GM18861 (cell line): ENCODE measurements around the gene FBXL5.
A peak's percentile ranks its signal among the peaks of the same experiment; 100 is the strongest.

Experiments used
- ATAC-seq: cut with Tn5 transposase; IDR thresholded peaks from one replicate; pipeline ENCODE4 v1.9.1; 2021; ENCODE audit not compliant: unreplicated experiment

FBXL5 gene

GRCh38 chr4:15655223-15656037, at the start of gene FBXL5:
TSS of gene FBXL5 (minus strand) at chr4:15655357. CDS start at chr4:15655287, 70 bp downstream.
- peak; percentile 63 for ATAC-seq

- ATAC-seq, result no peak
Measured at GRCh38 chr4:15704129-15704528, 49.0 kb upstream of the FBXL5 start.

DNA sequence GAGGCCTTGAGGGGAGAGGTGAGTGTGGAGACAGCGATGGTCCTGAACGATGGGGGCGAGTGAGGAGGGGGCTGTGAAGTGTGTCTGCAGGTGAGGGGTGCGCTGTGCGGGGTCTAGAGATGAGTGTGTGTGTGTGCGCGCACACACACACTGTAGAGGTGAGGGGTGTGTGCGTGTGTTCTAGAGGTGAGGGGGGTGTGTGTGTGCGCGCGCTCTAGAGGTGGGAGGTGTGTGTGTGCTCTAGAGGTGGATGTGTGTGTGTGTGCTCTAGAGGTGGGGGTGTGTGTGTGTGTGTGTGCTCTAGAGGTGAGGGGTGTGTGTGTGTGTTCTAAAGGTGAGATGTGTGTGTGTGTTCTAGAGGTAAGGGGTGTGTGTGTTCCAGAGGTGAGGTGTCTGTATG, 48.3 kb upstream of the FBXL5 start:
- ATAC-seq, result no peak

DNA sequence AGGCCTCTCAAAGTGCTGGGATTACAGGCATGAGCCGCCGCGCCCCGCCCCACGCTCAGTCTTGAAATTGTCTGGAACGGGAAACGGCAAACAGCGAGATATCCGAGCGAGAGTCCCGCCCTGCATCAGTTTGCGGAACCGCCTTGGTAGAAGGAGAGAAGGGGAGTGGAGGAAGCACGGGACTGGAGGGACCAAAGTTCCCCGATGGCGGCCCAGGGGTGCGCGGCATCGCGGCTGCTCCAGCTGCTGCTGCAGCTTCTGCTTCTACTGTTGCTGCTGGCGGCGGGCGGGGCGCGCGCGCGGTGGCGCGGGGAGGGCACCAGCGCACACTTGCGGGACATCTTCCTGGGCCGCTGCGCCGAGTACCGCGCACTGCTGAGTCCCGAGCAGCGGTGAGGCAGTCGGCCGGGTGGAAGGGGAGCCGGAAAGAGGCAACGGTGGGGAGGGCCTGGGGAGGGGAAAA, 47.8 kb upstream of the FBXL5 start, which contains the start of gene BST1:
BST1 (plus strand) TSS at position 125 of the 463 bp plus-strand sequence; CDS start at position 205, 80 bp downstream.
- no peak for ATAC-seq

DNA sequence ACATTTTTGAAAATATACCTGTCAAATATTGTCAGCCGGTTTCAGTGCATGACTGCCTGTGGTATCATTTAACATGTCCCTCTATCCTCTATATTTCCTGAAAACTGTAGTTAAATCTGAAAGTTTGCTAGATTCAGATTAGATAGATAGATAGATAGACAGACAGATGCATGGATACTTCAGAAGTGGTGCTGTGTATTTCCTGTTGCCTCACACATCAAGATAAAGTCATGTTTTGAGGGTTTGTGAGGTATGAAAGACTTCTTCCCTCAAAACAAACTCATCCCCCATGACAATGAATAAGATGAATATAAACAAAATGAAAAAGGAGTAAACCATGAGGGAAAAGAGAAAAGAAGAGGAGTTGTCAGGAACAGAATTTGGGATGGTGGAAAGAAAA, 41.7 kb upstream of the FBXL5 start:
- no peak for ATAC-seq

GRCh38 chr4:15695729-15696128, 40.6 kb upstream of the FBXL5 start:
- ATAC-seq, result no peak

- no peak for ATAC-seq
Measured at GRCh38 chr4:15695240-15695699, 40.1 kb upstream of the FBXL5 start.

DNA sequence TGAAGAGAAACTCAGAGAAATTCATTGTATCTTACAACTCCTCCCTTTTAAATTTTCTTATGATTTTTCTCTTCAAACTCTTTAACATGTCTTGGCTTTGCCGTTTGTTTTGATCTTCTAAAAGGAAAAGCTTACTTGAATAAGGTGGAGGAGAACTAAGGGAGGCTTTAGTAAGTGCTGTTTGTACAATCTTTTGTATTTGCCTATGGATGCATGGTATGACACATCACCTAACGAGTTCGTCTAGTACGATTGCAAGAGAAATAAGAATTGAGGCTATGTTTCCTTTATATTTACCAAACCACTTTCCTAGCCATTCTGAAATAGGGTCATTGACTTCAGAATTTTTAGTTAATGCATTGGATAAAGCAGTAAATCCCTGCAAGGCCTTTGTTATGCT, 39.3 kb upstream of the FBXL5 start:
- ATAC-seq, result no peak

- ATAC-seq, result no peak
Measured at GRCh38 chr4:15692602-15693001, 37.4 kb upstream of the FBXL5 start.

GRCh38 chr4:15691346-15692135, 36.4 kb upstream of the FBXL5 start:
- ATAC-seq, result no peak

- no peak for ATAC-seq
Measured at GRCh38 chr4:15690020-15690809, 35.1 kb upstream of the FBXL5 start.

GRCh38 chr4:15689540-15689939, 34.4 kb upstream of the FBXL5 start:
- ATAC-seq, result no peak

DNA sequence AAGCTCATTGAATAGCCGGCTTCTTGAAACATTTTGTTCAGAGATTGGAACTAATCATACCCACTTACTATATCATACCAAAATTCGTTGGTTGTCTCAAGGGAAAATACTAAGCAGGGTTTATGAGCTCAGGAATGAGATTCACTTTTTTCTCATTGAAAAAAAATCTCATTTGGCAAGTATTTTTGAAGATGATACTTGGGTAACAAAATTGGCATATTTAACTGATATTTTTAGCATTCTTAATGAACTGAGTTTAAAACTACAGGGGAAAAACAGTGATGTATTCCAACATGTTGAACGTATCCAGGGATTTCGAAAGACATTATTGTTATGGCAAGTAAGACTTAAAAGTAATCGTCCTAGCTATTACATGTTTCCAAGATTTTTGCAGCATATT, 32.9 kb upstream of the FBXL5 start:
- ATAC-seq, result no peak

DNA sequence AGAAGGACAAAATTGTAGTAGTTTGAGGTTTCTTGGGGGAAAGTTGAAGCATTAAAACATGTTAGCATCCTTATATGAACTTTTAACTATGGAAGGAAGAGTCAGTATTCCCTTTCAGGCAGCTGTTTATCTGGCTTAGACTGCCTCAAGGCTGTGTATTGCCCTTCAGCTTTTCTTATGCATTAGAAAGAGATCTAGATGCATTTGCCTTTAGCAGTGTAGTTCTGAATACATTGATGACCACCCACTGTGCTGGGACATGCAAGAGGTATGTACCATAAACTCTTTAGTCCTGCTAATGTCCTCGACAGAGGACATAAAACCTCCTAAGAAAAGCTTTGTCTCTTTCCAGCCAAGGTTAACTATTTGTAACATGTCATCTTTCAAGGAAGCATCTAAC, 29.3 kb upstream of the FBXL5 start:
- ATAC-seq, result no peak

- ATAC-seq, result no peak
Measured at GRCh38 chr4:15683143-15683495, 28.0 kb upstream of the FBXL5 start.

DNA sequence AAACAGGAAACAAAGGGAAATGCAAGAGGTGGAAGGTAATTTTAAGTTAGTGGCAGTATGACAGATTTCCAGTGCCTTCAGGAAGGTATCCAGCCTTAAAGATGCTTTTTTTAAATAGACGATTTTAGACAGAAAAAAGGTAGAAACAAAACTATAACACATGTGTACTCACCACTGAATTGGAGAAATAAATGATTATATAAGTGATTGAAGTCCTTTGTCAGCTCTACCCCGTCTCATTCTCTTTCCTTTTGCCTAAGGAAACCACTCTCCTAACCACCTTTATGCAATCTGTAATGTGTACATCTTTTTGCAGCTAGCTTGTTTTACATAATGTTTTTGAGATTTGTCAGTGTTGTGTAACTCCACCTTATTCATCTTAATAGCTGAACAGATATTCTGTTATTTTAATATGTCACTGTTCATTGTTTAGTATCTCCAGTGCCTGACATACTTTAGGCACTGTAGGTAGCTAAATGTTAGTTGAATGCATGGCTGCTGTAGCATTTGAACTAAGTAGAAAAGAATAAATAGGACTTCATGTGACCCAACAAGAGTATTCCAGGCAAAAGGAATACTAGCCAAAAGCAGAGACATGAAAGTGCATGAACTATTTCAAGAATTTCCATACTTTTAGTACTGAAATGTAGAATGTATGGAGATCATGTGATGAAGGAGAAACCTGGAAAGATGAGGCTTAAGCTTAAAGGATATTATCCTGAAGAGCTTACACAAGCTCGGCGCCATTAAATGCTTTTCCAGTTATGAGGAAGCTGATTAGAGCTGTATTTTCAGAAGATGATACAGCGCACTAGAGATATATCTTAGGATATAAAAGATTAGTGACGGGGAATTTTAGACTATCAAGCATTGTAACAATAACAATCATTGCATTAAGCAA, 27.3 kb upstream of the FBXL5 start:
- ATAC-seq, result no peak

- ATAC-seq, result peak; percentile 82
Measured at GRCh38 chr4:15681372-15682241, 26.4 kb upstream of the FBXL5 start, which contains the start of gene FAM200B. TSS of gene FAM200B (plus strand) at chr4:15681827. CDS start at chr4:15686978, 5,151 bp downstream.

DNA sequence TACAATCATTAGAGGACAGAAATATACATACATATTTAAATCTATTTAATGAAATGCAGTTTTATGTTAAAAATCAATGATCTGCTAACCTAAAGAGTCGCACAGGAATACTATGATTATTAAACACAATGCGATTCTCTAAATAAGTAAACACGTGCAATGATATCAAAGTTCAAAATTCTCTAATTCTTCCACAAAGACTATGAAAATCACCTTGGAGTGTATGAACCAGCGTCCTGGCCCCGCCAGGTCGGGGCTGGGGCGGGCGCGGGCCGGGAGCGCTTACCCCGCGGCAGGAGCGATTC, 25.9 kb upstream of the FBXL5 start:
- no peak for ATAC-seq

DNA sequence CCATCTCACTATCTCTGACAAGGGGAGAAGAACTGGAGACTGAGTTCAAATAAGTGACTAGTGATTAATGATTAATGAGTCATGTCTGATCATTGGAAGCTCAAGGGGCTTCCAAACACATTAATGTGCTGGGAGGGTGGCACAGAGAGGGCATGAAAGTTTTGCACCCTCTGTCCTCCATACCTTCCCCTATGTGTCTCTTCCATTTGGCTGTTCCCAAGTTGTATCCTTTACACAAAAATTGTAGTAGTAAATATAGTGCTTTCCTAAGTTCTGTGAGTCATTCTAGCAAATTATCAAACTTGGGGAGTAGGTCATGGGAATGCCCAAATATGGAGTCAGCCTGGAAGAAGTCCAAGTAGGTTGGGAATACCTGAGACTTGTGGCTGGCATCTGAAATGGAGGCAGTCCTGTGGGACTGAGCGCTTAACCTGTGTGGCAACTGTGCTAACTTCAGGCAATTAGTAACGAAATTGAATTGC, 22.4 kb upstream of the FBXL5 start:
- no peak for ATAC-seq
